Fibroblast of peridontal ligament (primary cell): ENCODE results near the gene PGF.
"Not testable (repeated sequence)": the region's sequence is repeated elsewhere in the genome, so short reads cannot be mapped to it uniquely, and the experiment has no call there.

Source experiments
- DNase-seq: peaks from one replicate; pipeline ENCODE4 v3.0.0-alpha.2; 2010; ENCODE audit errors: extremely low read depth

PGF gene

GRCh38 chr14:74955229-74956026 is at the start of gene PGF:
TSS of gene PGF (minus strand) at chr14:74955597. CDS start at chr14:74955242, 355 bp downstream.
- DNase-seq: no peak

GRCh38 chr14:75003250-75004027 is 48.0 kb upstream of the PGF start:
- no peak for DNase-seq

- peak; percentile 93 for DNase-seq
Measured at GRCh38 chr14:75002392-75003249, 47.2 kb upstream of the PGF start, which contains the start of gene EIF2B2. TSS of gene EIF2B2 (plus strand) at chr14:75002921. CDS start at chr14:75002991, 70 bp downstream.

- no peak for DNase-seq
Measured at GRCh38 chr14:75001899-75002298, 46.5 kb upstream of the PGF start.

GRCh38 chr14:75001261-75001660 is 45.9 kb upstream of the PGF start:
- no peak for DNase-seq

- not testable (repeated sequence) for DNase-seq
Measured at GRCh38 chr14:74995781-74996180, 40.4 kb upstream of the PGF start.

- DNase-seq: not testable (repeated sequence)
Measured at GRCh38 chr14:74994182-74994581, 38.8 kb upstream of the PGF start.

GRCh38 chr14:74988993-74989392 is 33.6 kb upstream of the PGF start:
- DNase-seq: no peak

GRCh38 chr14:74988131-74988530 is 32.7 kb upstream of the PGF start:
- peak; percentile 25 for DNase-seq

GRCh38 chr14:74985806-74986205 is 30.4 kb upstream of the PGF start:
- DNase-seq: no peak

- no peak for DNase-seq
Measured at GRCh38 chr14:74985028-74985310, 29.6 kb upstream of the PGF start.

- no peak for DNase-seq
Measured at GRCh38 chr14:74984236-74985027, 29.0 kb upstream of the PGF start.

GRCh38 chr14:74983343-74983742 is 27.9 kb upstream of the PGF start:
- no peak for DNase-seq

GRCh38 chr14:74982661-74983060 is 27.3 kb upstream of the PGF start:
- no peak for DNase-seq

GRCh38 chr14:74981833-74982232 is 26.4 kb upstream of the PGF start:
- no peak for DNase-seq

GRCh38 chr14:74981462-74981782 is 26.0 kb upstream of the PGF start:
- DNase-seq: no peak

- DNase-seq: peak; percentile 35
Measured at GRCh38 chr14:74980731-74981461, 25.5 kb upstream of the PGF start.

- DNase-seq: peak; percentile 2
Measured at GRCh38 chr14:74980398-74980730, 25.0 kb upstream of the PGF start.

- DNase-seq: peak; percentile 69
Measured at GRCh38 chr14:74979442-74980397, 24.3 kb upstream of the PGF start.

- no peak for DNase-seq
Measured at GRCh38 chr14:74979029-74979428, 23.6 kb upstream of the PGF start.
